Prostate gland (tissue), 2 donors: Measurements from ENCODE around the gene ADAMTS17.

ENCODE experiments used
- CTCF ChIP-seq, 4 experiments: fragments of 200-600 bp in 2 of 4; fragments of 450-650 bp in 2 of 4; sonication (generic) in 2 of 4; IDR thresholded peaks; 1 replicate in 3 of 4; 2 replicates in 1 of 4; pipeline ENCODE4 v1.5.1; 2016 to 2019; ENCODE audit warnings: antibody characterized with exemption in 4 of 4, mild to moderate bottlenecking in 2 of 4, moderate library complexity in 2 of 4
- POLR2A ChIP-seq: fragments of 450-650 bp; IDR thresholded peaks from one replicate; pipeline ENCODE4 v1.6.1; 2016; ENCODE audit warnings: antibody characterized with exemption, mild to moderate bottlenecking
- POLR2AphosphoS5 ChIP-seq: sonication (generic); formaldehyde crosslinking; IDR thresholded peaks from one replicate; pipeline ENCODE4 v1.6.1; 2017; ENCODE audit warnings: antibody characterized with exemption

GRCh38 chr15:100169615-100170290, 172.0 kb downstream of the ADAMTS17 start:
- TF ChIP-seq CTCF (IDR thresholded peaks at IDR 0.05): no peak
- no peak for TF ChIP-seq POLR2A
- TF ChIP-seq POLR2AphosphoS5: no peak
